ENCODE results near the gene CCER1. TPM values are rescaled to one million over a fixed set of nuclear protein-coding genes. Genes with fewer than 3 reads are reported as not detected.

The CCER1 gene
- total RNA-seq, 4 donors from 2014 or later = 0.27 TPM; not detected in 3

GRCh38 chr12:90943255-90943654 is 11.7 kb downstream of the CCER1 start:
- H3K27ac ChIP-seq = no peak overlapping the region
- no peak for TF ChIP-seq CTCF (IDR thresholded peaks at IDR 0.05)
- no peak for TF ChIP-seq POLR2A (IDR thresholded peaks at IDR 0.05)

GRCh38 chr12:90940872-90941499 is 14.0 kb downstream of the CCER1 start:
- H3K4me1 ChIP-seq = peaks cover 0 to 4% of the 10 kb centered on the region in 2 donors
- WGBS, 2 donors = 69% methylated on average over 3 of the region's 3 CpGs
- H3K27ac ChIP-seq = no peak overlapping the region
- no peaks in the 10 kb centered on the region for H3K36me3 ChIP-seq
- H3K27me3 ChIP-seq = no peaks in the 10 kb centered on the region
- intact Hi-C loops (cut with DNase I) = no loop called here
- DNase-seq = no peak
- no peak overlapping the region for H3K4me3 ChIP-seq (replicated peaks in 1 of 3)
- no peak for TF ChIP-seq POLR2A (IDR thresholded peaks at IDR 0.05)
- TF ChIP-seq CTCF (IDR thresholded peaks at IDR 0.05) = peak in 1 of 6 experiments; percentile 48
- no peaks in the 10 kb centered on the region for H3K9me3 ChIP-seq

More at GRCh38 chr12:90943255-90943654, 11.7 kb downstream of the CCER1 start:
- DNase-seq = no peak
- H3K9me3 ChIP-seq = no peaks in the 10 kb centered on the region
- no peak overlapping the region for H3K4me3 ChIP-seq (replicated peaks in 1 of 3)
- peaks cover 0 to 4% of the 10 kb centered on the region in 2 donors for H3K4me1 ChIP-seq
- no peaks in the 10 kb centered on the region for H3K36me3 ChIP-seq
- intact Hi-C loops (cut with DNase I) = no loop called here
- 80 to 82% methylated on average over 1 of the region's 1 CpG for WGBS, 2 donors
- no peaks in the 10 kb centered on the region for H3K27me3 ChIP-seq

- no peak for TF ChIP-seq CTCF (IDR thresholded peaks at IDR 0.05)
- no peak for TF ChIP-seq POLR2A (IDR thresholded peaks at IDR 0.05)
- intact Hi-C loops (cut with DNase I) = no loop called here
Measured at GRCh38 chr12:90939382-90939781, 15.6 kb downstream of the CCER1 start.

GRCh38 chr12:90938451-90938850 is 16.5 kb downstream of the CCER1 start:
- H3K27me3 ChIP-seq = no peaks in the 10 kb centered on the region
- intact Hi-C loops (cut with DNase I) = no loop called here
- H3K4me3 ChIP-seq (replicated peaks in 1 of 3) = no peak overlapping the region
- no peaks in the 10 kb centered on the region for H3K9me3 ChIP-seq
- WGBS, 2 donors = 59 to 64% methylated on average over 6 of the region's 6 CpGs
- H3K36me3 ChIP-seq = no peaks in the 10 kb centered on the region
- no peak for DNase-seq
- peaks cover 0 to 4% of the 10 kb centered on the region in 2 donors for H3K4me1 ChIP-seq
- no peak for TF ChIP-seq CTCF (IDR thresholded peaks at IDR 0.05)
- TF ChIP-seq POLR2A (IDR thresholded peaks at IDR 0.05) = no peak
- H3K27ac ChIP-seq = no peak overlapping the region

More at GRCh38 chr12:90939382-90939781, 15.6 kb downstream of the CCER1 start:
- H3K36me3 ChIP-seq = no peaks in the 10 kb centered on the region
- no peak overlapping the region for H3K27ac ChIP-seq
- no peak for DNase-seq
- no peaks in the 10 kb centered on the region for H3K9me3 ChIP-seq
- H3K4me3 ChIP-seq (replicated peaks in 1 of 3) = no peak overlapping the region
- peaks cover 0 to 4% of the 10 kb centered on the region in 2 donors for H3K4me1 ChIP-seq
- 80 to 90% methylated on average over 1 of the region's 1 CpG for WGBS, 2 donors
- no peaks in the 10 kb centered on the region for H3K27me3 ChIP-seq

- 74 to 86% methylated on average over 2 of the region's 2 CpGs for WGBS, 2 donors
- no peaks in the 10 kb centered on the region for H3K36me3 ChIP-seq
- DNase-seq = no peak
- peaks cover 0 to 4% of the 10 kb centered on the region in 2 donors for H3K4me1 ChIP-seq
- no peak for TF ChIP-seq CTCF (IDR thresholded peaks at IDR 0.05)
- TF ChIP-seq POLR2A (IDR thresholded peaks at IDR 0.05) = no peak
- intact Hi-C loops (cut with DNase I) = no loop called here
- no peak overlapping the region for H3K4me3 ChIP-seq (replicated peaks in 1 of 3)
- no peaks in the 10 kb centered on the region for H3K27me3 ChIP-seq
- H3K27ac ChIP-seq = no peak overlapping the region
- H3K9me3 ChIP-seq = no peaks in the 10 kb centered on the region
Measured at GRCh38 chr12:90937651-90938050, 17.3 kb downstream of the CCER1 start.

All from thyroid gland (tissue), 4 donors.